GM19043 (cell line): Measurements from ENCODE around the gene RERG.

Experiments used
- ATAC-seq: cut with Tn5 transposase; IDR thresholded peaks from one replicate; pipeline ENCODE4 v1.9.1; 2021; ENCODE audit warnings: low read depth; ENCODE audit not compliant: unreplicated experiment

The RERG gene

DNA sequence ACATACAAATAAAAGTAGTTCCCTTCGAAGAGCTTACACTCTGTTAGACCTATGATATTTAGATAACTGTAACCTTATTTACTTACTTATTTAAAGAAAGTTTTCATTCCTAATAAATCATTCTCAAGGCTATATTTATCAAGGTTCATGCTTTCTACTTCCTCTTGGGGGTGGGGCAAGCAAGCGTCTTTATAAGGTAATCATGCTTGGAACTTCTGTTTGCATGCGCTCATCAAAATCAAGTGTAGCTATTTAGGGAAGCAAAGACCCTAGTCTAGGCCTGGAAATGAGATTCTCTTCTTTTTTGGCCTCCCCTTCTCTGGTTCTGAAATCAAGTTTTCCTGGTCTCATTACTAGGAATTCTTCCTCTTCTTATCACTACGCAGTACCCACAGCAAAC, 766 bp downstream of the RERG start:
- ATAC-seq, result no peak

GRCh38 chr12:15218794-15219193, 2.4 kb downstream of the RERG start:
- no peak for ATAC-seq

DNA sequence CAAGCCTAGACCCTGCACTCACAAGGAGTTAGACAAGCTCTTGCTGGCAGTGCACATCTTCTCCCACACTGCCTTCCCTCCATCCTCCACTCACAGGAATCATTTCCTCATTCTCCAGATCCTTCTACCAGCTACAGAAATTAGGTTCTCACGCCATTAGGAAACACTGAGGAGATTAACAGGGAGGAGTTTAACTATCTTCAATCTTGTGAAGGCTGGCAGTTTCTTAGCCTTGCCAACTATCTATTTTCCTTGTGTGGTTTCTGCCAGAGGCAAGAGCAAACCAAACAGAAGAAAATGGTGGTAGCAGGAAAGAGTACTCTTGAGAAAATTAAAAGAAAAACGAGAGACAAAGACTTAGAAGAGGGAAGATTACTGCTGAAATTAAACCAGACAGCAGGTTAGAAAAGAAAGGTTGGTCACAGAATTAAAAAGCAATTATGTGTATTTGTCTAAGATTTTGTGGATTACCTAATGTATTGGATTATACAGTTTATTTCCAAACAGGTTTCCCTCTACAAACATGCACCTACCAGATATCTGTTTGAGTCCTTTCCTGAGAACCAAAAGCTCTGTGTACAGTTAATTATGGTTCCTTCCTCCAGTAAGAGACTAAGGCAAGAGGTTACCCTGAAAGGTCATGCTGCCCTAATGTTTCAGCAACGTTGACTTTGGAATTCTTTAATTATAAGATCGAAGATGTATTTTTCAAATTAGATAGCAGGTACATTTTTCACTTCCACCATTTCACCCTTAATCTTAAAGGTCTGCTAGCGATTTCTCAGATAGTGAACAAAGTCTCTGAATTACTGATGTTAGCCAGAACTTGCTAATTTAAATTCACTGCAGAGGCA, 5.0 kb downstream of the RERG start:
- ATAC-seq, result no peak

GRCh38 chr12:15214851-15215601, 6.2 kb downstream of the RERG start:
- ATAC-seq, result no peak

- no peak for ATAC-seq
These were observed 8.3 kb downstream of the RERG start for GRCh38 chr12:15212930-15213329.

- ATAC-seq, result no peak
These were observed 11.4 kb downstream of the RERG start for GRCh38 chr12:15209782-15210181.

DNA sequence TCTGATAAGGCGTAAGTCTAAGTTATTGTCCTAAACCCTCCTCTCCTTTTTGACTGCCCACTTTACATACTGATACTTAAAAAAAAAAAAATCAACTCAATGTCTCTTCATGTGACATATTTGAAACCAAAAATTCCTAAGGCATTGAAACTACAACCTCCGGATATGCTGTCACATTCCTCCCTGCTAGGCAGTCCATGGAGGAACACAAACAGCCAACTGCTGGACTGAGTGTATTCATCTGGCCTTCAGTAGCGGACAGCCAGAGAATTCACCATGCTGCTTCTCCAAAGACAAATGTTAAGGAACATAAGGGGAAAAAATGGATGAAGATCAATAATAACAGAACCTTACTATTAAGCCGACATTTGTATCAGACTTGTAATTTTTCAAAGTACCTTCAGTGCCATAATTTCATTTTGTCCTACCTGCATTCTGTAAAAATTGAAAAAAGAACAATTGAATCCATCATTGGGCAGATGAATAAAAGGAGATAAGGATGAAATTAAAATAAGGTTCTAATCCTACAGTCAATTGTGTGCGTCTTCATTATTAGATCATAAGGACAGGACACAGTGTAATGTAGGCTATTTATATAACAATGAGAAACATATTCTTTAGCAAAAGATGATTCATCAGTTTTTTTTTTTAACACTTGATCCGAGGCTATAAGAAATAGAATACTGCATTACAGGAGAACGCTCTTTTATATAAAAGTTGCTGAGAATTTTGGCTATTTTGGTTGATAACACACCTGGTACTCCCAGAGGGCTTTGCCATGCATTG, 12.2 kb downstream of the RERG start:
- no peak for ATAC-seq

DNA sequence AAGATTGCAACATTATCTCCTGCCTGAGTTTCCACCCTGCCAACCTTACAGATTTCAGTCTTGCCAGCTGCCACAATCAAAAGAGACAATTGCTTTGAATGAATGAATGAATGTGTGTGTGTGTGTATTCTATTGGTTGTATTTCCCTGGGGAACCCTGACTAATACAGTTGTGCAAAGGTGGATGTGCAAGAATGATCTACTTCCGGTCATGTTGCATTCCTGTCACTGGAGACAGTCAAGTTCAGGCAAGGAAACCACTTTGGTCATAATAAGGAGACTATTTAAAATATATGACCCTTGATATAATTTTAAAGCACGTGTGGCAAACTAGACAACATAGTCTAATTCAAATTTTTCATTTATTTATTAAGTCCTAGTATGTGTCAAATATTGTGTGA, 13.1 kb downstream of the RERG start:
- ATAC-seq, result no peak

- no peak for ATAC-seq
These were observed 14.3 kb downstream of the RERG start for GRCh38 chr12:15206831-15207389.

DNA sequence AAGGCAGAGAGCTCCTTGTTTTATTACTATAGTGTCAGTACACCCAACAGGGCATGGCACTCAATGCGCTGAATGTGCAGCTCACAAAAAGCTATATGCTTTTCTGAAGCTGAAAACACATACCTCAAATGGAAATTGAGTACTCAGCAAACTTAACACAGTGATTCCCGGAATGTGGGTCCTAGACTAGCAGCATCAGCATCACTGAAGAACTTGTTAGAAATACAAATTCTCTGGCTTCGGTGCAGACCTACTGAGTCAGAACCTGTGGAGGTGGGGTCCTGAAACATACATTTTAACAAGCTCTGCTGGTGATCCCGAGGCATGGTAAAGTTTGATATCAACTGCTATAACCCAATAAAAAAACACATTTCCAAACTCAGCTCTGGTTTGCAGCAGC, 14.9 kb downstream of the RERG start:
- no peak for ATAC-seq

- ATAC-seq, result no peak
These were observed 15.7 kb downstream of the RERG start for GRCh38 chr12:15205341-15206010.

- no peak for ATAC-seq
These were observed 19.8 kb downstream of the RERG start for GRCh38 chr12:15201456-15201855.

GRCh38 chr12:15201056-15201455, 20.2 kb downstream of the RERG start:
- ATAC-seq, result no peak

GRCh38 chr12:15200641-15201040, 20.6 kb downstream of the RERG start:
- no peak for ATAC-seq

DNA sequence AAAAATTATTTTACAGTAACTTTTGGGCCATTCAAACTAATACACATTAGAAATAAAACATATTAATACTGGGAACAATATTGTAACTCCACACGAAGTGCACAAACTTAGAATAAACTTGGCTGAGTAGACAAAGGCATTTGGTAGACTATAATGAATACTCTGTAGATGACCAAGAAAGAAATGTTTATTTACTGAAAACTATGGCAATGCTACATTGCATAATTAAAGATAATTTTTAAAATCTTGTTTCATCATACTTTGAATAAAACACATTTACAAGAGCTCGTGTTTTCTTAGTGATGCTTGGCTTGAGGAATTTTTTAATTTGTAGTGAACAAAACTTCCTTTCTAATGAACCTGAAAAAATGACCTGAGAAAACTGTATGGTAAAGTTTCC, 21.3 kb downstream of the RERG start:
- ATAC-seq, result no peak

DNA sequence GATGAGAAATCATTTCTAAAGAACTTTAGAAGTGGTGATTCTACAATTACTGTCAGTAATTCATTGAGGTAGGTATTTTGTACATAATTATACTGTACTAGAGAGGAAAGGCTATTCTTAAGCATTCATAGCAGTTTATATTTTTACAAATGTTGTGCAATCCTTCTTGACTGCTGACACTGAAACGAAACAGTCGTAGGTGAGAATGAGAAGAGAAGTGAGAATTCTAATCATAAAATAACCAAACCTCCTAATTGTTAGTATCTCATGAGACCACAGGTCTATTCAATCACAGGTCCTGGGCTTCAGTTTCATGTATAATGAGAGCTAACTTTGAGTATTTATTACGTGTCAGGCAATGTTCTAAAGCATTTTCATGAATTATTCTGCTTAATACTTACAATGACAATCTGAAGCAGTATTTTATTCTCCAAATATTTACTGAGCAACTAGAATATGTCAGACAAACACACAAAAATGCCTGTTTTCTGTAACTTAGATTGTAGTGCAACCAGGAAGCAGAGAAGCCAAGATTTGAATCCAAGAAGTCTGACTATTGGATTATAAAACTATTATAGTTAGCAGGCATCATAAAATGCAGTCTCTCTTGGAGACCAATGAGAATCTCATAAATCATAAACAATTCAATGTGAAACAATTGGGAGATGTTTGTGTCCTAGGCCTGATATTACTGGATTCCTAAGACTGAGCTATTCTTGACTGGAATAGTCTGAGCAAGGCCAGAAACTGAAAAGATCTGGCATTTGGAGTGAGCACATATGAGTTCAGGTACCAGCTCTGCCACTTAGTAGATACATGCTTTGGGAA, 24.3 kb downstream of the RERG start:
- no peak for ATAC-seq

DNA sequence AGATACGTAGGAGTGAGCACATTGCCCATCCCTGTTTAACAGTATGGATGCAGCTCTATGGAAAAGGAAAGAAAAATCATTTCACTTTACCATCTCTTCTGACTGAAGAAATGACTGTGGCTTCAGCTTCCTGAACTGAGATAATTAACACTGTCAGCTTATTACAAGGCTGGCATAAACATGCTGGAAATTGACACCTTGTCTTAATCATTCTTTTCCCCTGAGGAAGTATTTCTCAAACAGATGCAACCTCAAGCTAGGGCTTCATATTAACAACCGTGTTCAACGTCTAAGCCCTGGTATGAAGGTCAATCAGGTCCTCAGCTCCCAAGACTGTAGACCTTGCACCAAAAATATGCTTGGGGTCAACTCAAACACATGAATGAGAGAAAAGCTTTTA, 25.0 kb downstream of the RERG start:
- no peak for ATAC-seq

DNA sequence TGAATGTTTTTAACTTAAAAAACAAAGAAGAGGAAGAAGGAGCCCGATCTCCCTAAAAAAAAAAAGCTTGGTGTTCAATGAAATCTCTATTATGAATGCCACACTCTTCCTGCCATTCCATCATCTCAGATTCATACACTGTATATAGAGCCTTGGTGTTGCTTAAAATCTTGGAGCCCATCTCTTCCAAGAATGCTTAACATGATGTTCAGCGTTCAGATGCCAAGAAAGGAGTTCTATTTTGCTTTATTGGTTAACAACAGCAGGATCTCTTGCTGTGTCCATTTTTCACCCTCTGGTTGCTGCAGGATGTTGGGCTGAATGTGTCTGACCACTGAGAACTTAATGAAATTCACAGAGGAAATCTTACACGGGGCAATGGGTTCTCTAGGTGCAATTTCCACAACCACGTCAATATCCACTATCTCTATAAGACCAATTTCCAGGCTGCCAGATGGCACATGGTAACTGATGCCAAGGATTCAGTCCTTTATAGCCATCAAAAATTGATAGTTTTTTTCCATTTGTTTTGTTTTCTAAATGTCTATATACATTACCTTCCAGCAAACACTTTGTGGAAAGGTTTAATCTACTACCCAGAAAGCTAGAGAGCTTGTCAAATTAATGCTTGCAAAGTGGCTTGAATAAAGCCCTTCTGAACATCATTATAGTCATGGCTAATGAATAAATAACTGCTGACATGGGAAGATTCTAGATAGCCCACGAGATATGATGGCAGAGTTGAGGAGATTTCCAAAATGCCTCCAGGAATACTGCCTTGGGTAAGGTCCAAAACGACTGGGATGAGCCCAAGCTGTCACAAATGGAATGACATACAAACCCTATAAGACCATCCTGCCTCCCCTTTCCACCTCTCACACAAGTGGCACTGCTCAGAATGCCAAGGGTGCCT, 26.5 kb downstream of the RERG start:
- no peak for ATAC-seq
